ENCODE results near the gene MAPK14. TPM values are rescaled to one million over a fixed set of nuclear protein-coding genes. Genes with fewer than 3 reads are reported as not detected.
"Not testable (repeated sequence)": the region's sequence is repeated elsewhere in the genome, so short reads cannot be mapped to it uniquely, and the experiment has no call there.

The MAPK14 gene
- total RNA-seq, 1 donor from 2014 or later, result 65.0 TPM

DNA sequence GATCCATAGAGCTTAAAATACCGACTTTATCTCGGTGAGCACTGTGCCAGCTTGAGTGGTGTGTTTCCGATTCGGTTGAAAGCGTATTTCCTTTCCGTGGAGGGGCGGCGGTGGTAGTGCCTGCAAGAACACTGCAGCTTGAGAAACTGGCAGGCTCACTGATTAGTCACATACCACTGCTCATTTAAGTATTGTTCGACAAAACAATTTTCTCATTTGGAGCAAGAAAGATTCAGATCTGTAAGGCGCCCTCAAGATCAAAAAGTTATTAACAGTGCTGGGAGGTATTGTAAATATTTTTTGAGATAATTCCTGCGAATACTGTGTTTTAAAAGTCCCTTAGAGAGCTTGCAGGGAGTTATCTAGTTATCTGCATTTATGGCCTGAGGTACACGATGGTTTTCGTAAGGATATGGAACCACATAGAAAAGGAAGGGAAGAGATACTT is 1.3 kb downstream of the MAPK14 start:
- peaks cover 17% of the 10 kb centered on the region for H3K4me1 ChIP-seq
- H4K20me1 ChIP-seq (ENCODE audit: low read depth), result peaks cover 41% of the 10 kb centered on the region
- peak; percentile 62 for DNase-seq (ENCODE audit: low spot score)
- TF ChIP-seq EZH2phosphoT487 (IDR thresholded peaks at IDR 0.05), result no peak
- TF ChIP-seq EZH2 (IDR thresholded peaks at IDR 0.05), result no peak
- no peak for TF ChIP-seq CTCF (IDR thresholded peaks at IDR 0.05)
- Mint-ChIP-seq H3K36me3 (peaks cover 8% of the 10 kb centered on the region), H3K4me3 (peak overlapping the region; percentile 99), H3K9me3 (no peaks in the 10 kb centered on the region), H3K4me1 (peaks cover 24% of the 10 kb centered on the region), H3K27ac (peak overlapping the region; percentile 99), H3K27me3 (ENCODE audit: insufficient read depth, low read depth) (peaks cover 7% of the 10 kb centered on the region)
- peak overlapping the region; percentile 5 for H2AFZ ChIP-seq (replicated peaks)
- peak overlapping the region; percentile 91 for H3K9ac ChIP-seq
- H3K4me2 ChIP-seq, result peak overlapping the region; percentile 85
- H3K36me3 ChIP-seq, result no peaks in the 10 kb centered on the region
- H3K27me3 ChIP-seq, result peaks cover 22% of the 10 kb centered on the region
- H3F3A ChIP-seq (ENCODE audit: low read depth), result peaks cover 14% of the 10 kb centered on the region
- H3K27ac ChIP-seq, result no peak overlapping the region
- peak overlapping the region; percentile 80 for H3K4me3 ChIP-seq
- H3K9me3 ChIP-seq (ENCODE audit: low read depth), result no peaks in the 10 kb centered on the region
- H3K79me2 ChIP-seq (ENCODE audit: low read depth), result peaks cover 61% of the 10 kb centered on the region

- Mint-ChIP-seq H3K27me3 (ENCODE audit: insufficient read depth, low read depth) (peaks cover 7% of the 10 kb centered on the region), H3K4me3 (peak overlapping the region; percentile 99), H3K9me3 (no peaks in the 10 kb centered on the region), H3K27ac (peak overlapping the region; percentile 43), H3K36me3 (peaks cover 8% of the 10 kb centered on the region), H3K4me1 (peaks cover 22% of the 10 kb centered on the region)
- Histone ChIP-seq H3K4me1 (peaks cover 11% of the 10 kb centered on the region), H3K4me3 (peak overlapping the region; percentile 80), H3K27ac (no peak overlapping the region), H3K9me3 (ENCODE audit: low read depth) (no peaks in the 10 kb centered on the region), H3F3A (ENCODE audit: low read depth) (peaks cover 14% of the 10 kb centered on the region), H3K4me2 (peak overlapping the region; percentile 85), H3K9ac (peak overlapping the region; percentile 91), H4K20me1 (ENCODE audit: low read depth) (peaks cover 45% of the 10 kb centered on the region), H3K36me3 (no peaks in the 10 kb centered on the region), H3K27me3 (peaks cover 19% of the 10 kb centered on the region), H3K79me2 (ENCODE audit: low read depth) (peaks cover 67% of the 10 kb centered on the region), H2AFZ (replicated peaks) (no peak overlapping the region)
- TF ChIP-seq EZH2phosphoT487 (IDR thresholded peaks at IDR 0.05), result no peak
- TF ChIP-seq EZH2 (IDR thresholded peaks at IDR 0.05), result no peak
- TF ChIP-seq CTCF (IDR thresholded peaks at IDR 0.05), result no peak
- DNase-seq (ENCODE audit: low spot score), result no peak
These were observed 1.9 kb downstream of the MAPK14 start for GRCh38 chr6:36029464-36029863.

- Histone ChIP-seq H3K79me2 (ENCODE audit: low read depth) (peaks cover 95% of the 10 kb centered on the region), H3K9me3 (ENCODE audit: low read depth) (no peaks in the 10 kb centered on the region), H4K20me1 (ENCODE audit: low read depth) (peaks cover 51% of the 10 kb centered on the region), H3K4me3 (no peak overlapping the region), H3K27me3 (no peaks in the 10 kb centered on the region), H3K4me1 (peaks cover 9% of the 10 kb centered on the region), H3K27ac (no peak overlapping the region), H3K4me2 (no peak overlapping the region), H2AFZ (replicated peaks) (no peak overlapping the region), H3K36me3 (no peaks in the 10 kb centered on the region), H3K9ac (no peak overlapping the region), H3F3A (ENCODE audit: low read depth) (peaks cover 7% of the 10 kb centered on the region)
- H3K4me1 Mint-ChIP-seq, result peaks cover 21% of the 10 kb centered on the region
- peaks cover 2% of the 10 kb centered on the region for H3K27me3 Mint-ChIP-seq (ENCODE audit: insufficient read depth, low read depth)
- peaks cover 2% of the 10 kb centered on the region for H3K9me3 Mint-ChIP-seq
- peaks cover 13% of the 10 kb centered on the region for H3K36me3 Mint-ChIP-seq
- TF ChIP-seq EZH2 (IDR thresholded peaks at IDR 0.05) (no peak), EZH2phosphoT487 (IDR thresholded peaks at IDR 0.05) (no peak), CTCF (IDR thresholded peaks at IDR 0.05) (no peak)
- H3K4me3 Mint-ChIP-seq, result no peak overlapping the region
- no peak for DNase-seq (ENCODE audit: low spot score)
- H3K27ac Mint-ChIP-seq, result no peak overlapping the region
These were observed 4.7 kb downstream of the MAPK14 start for GRCh38 chr6:36032261-36032660.

DNA sequence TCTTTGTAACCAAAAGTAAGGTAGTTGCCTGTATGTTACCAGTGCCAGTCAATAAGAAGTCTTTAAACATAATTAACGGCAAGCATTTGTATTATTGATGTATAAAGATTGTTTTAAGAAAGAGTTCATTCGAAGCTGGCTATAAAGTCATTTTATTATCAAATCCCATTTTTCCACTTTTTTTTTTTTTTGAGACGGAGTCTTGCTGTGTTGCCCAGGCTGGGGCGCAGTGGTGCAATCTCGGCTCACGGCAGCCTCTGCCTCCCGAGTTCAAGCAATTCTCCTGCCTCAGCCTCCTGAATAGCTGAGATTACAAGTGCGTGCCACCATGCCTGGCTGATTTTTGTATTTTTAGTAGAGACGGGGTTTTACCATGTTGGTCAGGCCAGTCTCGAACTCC is 5.5 kb downstream of the MAPK14 start:
- not testable (repeated sequence) for H2AFZ ChIP-seq (replicated peaks); H3K27ac ChIP-seq; H3K9me3 Mint-ChIP-seq; H3K9ac ChIP-seq; H3K27ac Mint-ChIP-seq; H3K9me3 ChIP-seq (ENCODE audit: low read depth); H3K4me3 ChIP-seq; H3K4me2 ChIP-seq; H3K4me3 Mint-ChIP-seq; H3K36me3 ChIP-seq; DNase-seq (ENCODE audit: low spot score); H3K27me3 ChIP-seq; H3K27me3 Mint-ChIP-seq (ENCODE audit: insufficient read depth, low read depth); H3F3A ChIP-seq (ENCODE audit: low read depth)
- Histone ChIP-seq H3K4me1 (peaks cover 13% of the 10 kb centered on the region), H4K20me1 (ENCODE audit: low read depth) (peaks cover 60% of the 10 kb centered on the region), H3K79me2 (ENCODE audit: low read depth) (peaks cover 100% of the 10 kb centered on the region)
- H3K36me3 Mint-ChIP-seq, result peaks cover 13% of the 10 kb centered on the region
- peaks cover 21% of the 10 kb centered on the region for H3K4me1 Mint-ChIP-seq

Measured in neural progenitor cell (in vitro differentiated cells).